C4-2B (cell line): ENCODE results near the gene RADIL.

Experiments used
- H3K27ac ChIP-seq: fragments of 450-650 bp; 2 replicates; pipeline ENCODE4 v1.5.1; 2017
- ZFX ChIP-seq: fragments of 450-650 bp; IDR thresholded peaks from 2 replicates; pipeline ENCODE4 v1.6.1; 2017
- TF ChIP-seq, protein P1 (sequence below): fragments of 450-650 bp; conservative IDR thresholded peaks from 2 replicates; pipeline ENCODE4 v1.5.1; 2017; ENCODE audit warnings: mild to moderate bottlenecking

The RADIL gene

GRCh38 chr7:4791101-4791737 is 92.3 kb downstream of the RADIL start:
- H3K27ac ChIP-seq, result no peak overlapping the region
- TF ChIP-seq ZFX, result no peak
- TF ChIP-seq, protein P1, sequence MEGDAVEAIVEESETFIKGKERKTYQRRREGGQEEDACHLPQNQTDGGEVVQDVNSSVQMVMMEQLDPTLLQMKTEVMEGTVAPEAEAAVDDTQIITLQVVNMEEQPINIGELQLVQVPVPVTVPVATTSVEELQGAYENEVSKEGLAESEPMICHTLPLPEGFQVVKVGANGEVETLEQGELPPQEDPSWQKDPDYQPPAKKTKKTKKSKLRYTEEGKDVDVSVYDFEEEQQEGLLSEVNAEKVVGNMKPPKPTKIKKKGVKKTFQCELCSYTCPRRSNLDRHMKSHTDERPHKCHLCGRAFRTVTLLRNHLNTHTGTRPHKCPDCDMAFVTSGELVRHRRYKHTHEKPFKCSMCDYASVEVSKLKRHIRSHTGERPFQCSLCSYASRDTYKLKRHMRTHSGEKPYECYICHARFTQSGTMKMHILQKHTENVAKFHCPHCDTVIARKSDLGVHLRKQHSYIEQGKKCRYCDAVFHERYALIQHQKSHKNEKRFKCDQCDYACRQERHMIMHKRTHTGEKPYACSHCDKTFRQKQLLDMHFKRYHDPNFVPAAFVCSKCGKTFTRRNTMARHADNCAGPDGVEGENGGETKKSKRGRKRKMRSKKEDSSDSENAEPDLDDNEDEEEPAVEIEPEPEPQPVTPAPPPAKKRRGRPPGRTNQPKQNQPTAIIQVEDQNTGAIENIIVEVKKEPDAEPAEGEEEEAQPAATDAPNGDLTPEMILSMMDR, result no peak

DNA sequence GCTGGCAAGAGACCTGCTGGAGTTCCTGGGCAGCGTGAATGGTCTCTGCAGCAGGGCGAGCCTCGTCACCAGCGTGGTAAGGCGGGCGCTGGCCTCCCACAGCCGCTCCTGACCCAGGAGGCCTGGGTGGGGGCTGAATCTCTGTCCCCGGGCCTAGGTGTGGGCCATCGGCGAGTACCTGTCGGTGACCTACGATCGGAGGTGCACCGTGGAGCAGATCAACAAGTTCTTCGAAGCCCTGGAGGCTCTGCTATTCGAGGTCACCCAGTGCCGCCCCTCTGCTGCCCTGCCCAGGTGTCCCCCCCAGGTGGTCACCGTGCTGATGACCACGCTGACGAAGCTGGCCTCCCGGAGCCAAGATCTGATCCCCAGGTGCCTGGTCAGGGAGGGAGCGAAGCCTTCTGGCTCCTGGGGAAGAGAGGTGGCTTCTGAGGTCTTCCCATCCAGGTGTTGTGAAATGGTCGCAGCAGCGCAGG is 93.0 kb downstream of the RADIL start:
- TF ChIP-seq, protein P1, result no peak
- TF ChIP-seq ZFX, result no peak
- no peak overlapping the region for H3K27ac ChIP-seq

GRCh38 chr7:4790078-4790465 is 93.4 kb downstream of the RADIL start:
- TF ChIP-seq, protein P1, result no peak
- TF ChIP-seq ZFX, result no peak

DNA sequence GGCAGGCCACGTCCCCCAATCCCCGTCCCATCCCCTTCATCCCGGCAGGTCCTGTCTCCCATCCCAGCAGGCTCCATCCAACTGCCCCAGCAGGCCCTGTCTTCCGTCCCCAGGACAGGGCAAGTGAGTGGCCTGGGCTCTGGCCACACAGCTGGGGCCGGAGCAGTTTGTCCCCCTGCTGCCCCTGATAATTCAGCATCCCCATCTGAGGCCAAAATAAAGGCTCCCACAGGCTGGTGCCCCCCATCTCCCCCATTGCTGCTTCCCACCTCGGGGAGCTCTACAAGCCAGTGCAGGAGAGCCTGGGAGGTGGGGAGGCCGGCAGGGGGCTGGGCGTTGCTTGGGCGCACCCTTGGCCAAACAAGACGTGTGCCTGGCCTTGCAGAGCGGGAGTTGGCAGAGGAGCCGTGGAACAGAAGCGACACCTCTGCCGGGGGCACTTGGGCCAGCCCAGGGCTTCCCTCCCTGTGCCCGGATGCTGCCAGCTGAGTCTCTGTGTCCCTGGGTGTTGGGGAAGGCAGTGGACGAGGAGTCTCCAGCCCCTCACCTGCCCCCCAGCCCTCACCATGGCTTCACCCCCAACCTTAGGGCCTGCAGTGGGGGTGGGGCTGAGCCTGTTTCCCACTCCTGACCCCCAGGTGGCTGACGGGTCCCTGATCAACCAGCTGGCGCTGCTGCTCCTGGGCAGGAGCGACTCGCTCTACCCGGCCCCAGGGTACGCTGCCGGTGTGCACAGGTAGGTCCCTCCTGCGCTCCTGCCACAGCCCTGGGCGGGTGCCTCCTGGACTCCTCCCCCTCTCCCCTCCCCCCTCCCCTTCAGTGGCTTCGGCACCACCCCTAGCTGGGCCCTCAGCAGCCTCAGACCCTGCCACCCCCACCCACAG is 94.1 kb downstream of the RADIL start:
- no peak overlapping the region for H3K27ac ChIP-seq
- no peak for TF ChIP-seq ZFX

More at GRCh38 chr7:4790078-4790465, 93.4 kb downstream of the RADIL start:
- H3K27ac ChIP-seq, result no peak overlapping the region

DNA sequence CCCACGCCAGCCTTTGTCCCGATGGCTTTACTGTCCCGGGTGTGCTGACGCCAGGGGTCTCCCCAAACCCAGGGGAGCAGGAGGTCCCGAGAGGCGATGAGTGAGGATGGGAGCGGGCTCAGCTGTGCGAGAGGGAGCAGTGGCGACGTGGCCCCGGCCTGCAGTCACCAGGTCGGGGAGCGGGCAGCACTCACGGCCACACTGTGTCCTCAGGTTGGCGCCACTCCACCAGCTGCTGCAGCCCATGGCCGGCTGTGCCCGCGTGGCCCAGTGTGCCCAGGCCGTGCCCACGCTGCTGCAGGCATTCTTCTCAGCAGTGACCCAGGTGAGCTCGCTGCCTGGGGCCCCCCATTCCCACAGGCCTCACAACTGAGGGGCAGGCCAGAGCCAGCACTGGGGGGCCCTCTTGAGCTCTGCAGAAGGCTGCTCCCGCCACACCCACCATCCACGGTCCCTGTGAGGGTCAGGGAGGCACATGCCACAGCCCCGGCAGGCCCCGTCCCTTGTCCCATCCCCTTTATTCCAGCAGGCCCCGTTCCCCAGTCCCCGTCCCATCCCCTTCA is 94.8 kb downstream of the RADIL start:
- TF ChIP-seq, protein P1, result no peak
- no peak for TF ChIP-seq ZFX
- H3K27ac ChIP-seq, result no peak overlapping the region

DNA sequence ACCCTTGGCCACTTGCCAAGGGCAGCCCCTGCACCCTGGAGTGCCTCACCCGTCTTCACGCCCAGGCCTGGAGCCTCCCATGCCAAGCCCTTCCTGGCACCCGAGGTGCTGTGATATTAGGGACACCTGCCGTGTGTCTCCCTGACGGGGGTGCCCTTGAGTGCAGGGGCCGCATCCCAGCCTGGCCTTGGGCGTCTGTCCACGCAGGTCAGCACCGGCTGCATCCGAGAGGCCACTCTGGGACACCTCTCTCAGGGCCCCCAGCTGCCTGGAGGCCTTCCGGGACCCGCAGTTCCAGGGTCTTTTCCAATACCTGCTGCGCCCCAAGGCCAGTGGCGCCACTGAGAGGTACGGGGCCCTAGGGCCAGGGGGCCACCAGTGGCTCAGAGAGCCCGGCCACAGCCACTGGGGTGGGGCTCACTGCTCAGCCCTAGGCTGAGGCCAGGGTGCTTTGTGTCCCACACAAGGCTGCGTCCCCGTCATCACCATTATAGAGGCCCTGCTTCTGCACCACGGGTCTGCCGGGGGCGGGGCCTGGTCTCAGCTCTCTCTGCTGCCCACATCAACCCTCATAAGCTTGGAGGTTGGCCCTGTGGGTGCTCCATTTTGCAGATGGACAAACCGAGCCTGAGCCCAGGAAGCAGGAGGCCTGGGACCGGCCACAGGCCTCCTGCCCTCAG is 95.4 kb downstream of the RADIL start:
- TF ChIP-seq, protein P1, result no peak
- no peak for TF ChIP-seq ZFX
- no peak overlapping the region for H3K27ac ChIP-seq

DNA sequence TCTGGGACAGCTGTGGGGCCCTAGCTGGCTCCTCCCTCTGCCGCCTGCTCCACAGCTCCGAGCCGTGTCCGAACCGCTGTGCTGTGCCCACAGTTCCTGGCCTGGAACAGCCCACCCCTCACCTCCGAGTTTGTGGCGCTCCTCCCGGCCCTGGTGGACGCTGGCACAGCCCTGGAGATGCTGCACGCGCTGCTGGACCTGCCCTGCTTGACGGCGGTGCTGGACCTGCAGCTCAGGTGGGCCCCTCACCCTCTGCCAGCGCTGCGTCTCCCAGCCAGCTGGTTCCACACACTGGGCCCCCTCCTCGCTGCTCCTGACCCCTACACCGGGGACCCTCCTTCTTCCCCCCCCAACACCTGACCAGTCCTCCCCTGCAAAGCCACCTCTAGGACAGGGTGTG is 96.0 kb downstream of the RADIL start:
- TF ChIP-seq, protein P1, result no peak
- TF ChIP-seq ZFX, result no peak
- no peak overlapping the region for H3K27ac ChIP-seq
